CD14-positive monocyte (primary cell): ENCODE measurements around the gene ADM2. TPM values are rescaled to one million over a fixed set of nuclear protein-coding genes. Genes with fewer than 3 reads are reported as not detected.

Source experiments
- DNase-seq, 3 donors: peaks; one replicate each; pipeline ENCODE4 v3.0.0-alpha.2; 2011 to 2022
- H2AFZ ChIP-seq: 2 replicates; pipeline ENCODE4 v1.6.0; 2012; ENCODE audit warnings: mild to moderate bottlenecking, low read depth, low read length, inconsistent platforms; ENCODE audit not compliant: insufficient read depth, poor library complexity, severe bottlenecking
- H3K27ac ChIP-seq, 2 donors: 1 replicate in 1 of 2; 2 replicates in 1 of 2; pipeline ENCODE4 v1.5.1; 2012 to 2013; ENCODE audit warnings: low read length in 2 of 2, control low read depth in 1 of 2, inconsistent platforms in 1 of 2, low read depth in 1 of 2, mild to moderate bottlenecking in 1 of 2
- H3K27me3 ChIP-seq, 2 donors: one replicate each; pipeline versions ENCODE4 v1.6.0 to v1.6.1; 2011 to 2013; ENCODE audit warnings: low read length in 2 of 2; ENCODE audit not compliant: control insufficient read depth in 2 of 2, insufficient read depth in 2 of 2
- H3K36me3 ChIP-seq, 2 donors: replicated peaks in 1 of 2; 1 replicate in 1 of 2; 2 replicates in 1 of 2; pipeline versions ENCODE4 v1.5.1 to v1.6.1; 2012 to 2013; ENCODE audit warnings: low read length in 2 of 2, control low read depth in 1 of 2, inconsistent platforms in 1 of 2, mild to moderate bottlenecking in 1 of 2; ENCODE audit not compliant: insufficient read depth in 2 of 2, control insufficient read depth in 1 of 2
- H3K4me1 ChIP-seq, 2 donors: 1 replicate in 1 of 2; 2 replicates in 1 of 2; pipeline versions ENCODE4 v1.5.1 to v1.6.1; 2012 to 2013; ENCODE audit warnings: low read length in 2 of 2, control low read depth in 1 of 2, inconsistent platforms in 1 of 2, mild to moderate bottlenecking in 1 of 2, moderate library complexity in 1 of 2; ENCODE audit not compliant: insufficient read depth in 2 of 2, control insufficient read depth in 1 of 2
- H3K4me2 ChIP-seq: replicated peaks from 2 replicates; pipeline ENCODE3; 2012; ENCODE audit warnings: low read length, moderate library complexity, mild to moderate bottlenecking; ENCODE audit not compliant: poor library complexity, severe bottlenecking; ENCODE audit errors: extremely low read depth
- H3K4me3 ChIP-seq, 3 experiments: fragments of 200-600 bp in 1 of 3; sonication (generic) in 1 of 3; replicated peaks in 1 of 3; 1 replicate in 2 of 3; 2 replicates in 1 of 3; pipeline ENCODE4 v1.5.1; 2011 to 2013; ENCODE audit warnings: low read length in 3 of 3, mild to moderate bottlenecking in 3 of 3, control low read depth in 2 of 3, low read depth in 2 of 3, inconsistent platforms in 1 of 3, moderate library complexity in 1 of 3
- H3K79me2 ChIP-seq: 2 replicates; pipeline ENCODE4 v1.6.0; 2012; ENCODE audit warnings: mild to moderate bottlenecking, control low read depth, inconsistent platforms, low read length, moderate library complexity; ENCODE audit not compliant: insufficient read depth
- H3K9ac ChIP-seq: 2 replicates; pipeline ENCODE4 v1.6.0; 2017; ENCODE audit warnings: low read length, mild to moderate bottlenecking; ENCODE audit not compliant: insufficient read depth, poor library complexity, severe bottlenecking
- H3K9me3 ChIP-seq, 2 donors: replicated peaks in 1 of 2; 1 replicate in 1 of 2; 2 replicates in 1 of 2; pipeline versions ENCODE4 v1.5.1 to v1.6.1; 2012 to 2013; ENCODE audit warnings: low read length in 2 of 2, control low read depth in 1 of 2; ENCODE audit not compliant: control insufficient read depth in 1 of 2, insufficient read depth in 1 of 2
- H4K20me1 ChIP-seq: 2 replicates; pipeline ENCODE4 v1.6.0; 2012; ENCODE audit warnings: mild to moderate bottlenecking, low read length, control low read depth, moderate library complexity; ENCODE audit not compliant: insufficient read depth
- H3K27ac Mint-ChIP-seq, 7 donors: one replicate each; pipeline ENCODE4 v1.8.0; 2020; ENCODE audit warnings: mild to moderate bottlenecking in 7 of 7, mixed read lengths in 7 of 7, moderate library complexity in 6 of 7, inconsistent platforms in 2 of 7
- H3K27me3 Mint-ChIP-seq, 3 donors: one replicate each; pipeline ENCODE4 v1.8.0; 2021 to 2022; ENCODE audit warnings: low read depth in 3 of 3, mild to moderate bottlenecking in 3 of 3, mixed read lengths in 3 of 3, moderate library complexity in 3 of 3, inconsistent platforms in 1 of 3
- H3K36me3 Mint-ChIP-seq, 2 donors: one replicate each; pipeline ENCODE4 v1.8.0; 2020; ENCODE audit warnings: mixed read lengths in 2 of 2, inconsistent platforms in 1 of 2, mild to moderate bottlenecking in 1 of 2
- H3K4me1 Mint-ChIP-seq: one replicate; pipeline ENCODE4 v1.8.0; 2020; ENCODE audit warnings: mild to moderate bottlenecking, mixed read lengths
- H3K4me3 Mint-ChIP-seq, 2 donors: one replicate each; pipeline ENCODE4 v1.8.0; 2020; ENCODE audit warnings: mild to moderate bottlenecking in 2 of 2, mixed read lengths in 2 of 2, moderate library complexity in 1 of 2
- H3K9me3 Mint-ChIP-seq, 7 donors: one replicate each; pipeline ENCODE4 v1.8.0; 2020 to 2022; ENCODE audit warnings: mixed read lengths in 7 of 7, mild to moderate bottlenecking in 6 of 7, moderate library complexity in 6 of 7, inconsistent platforms in 2 of 7
- WGBS: methylation state at CpG from one replicate; pipeline ENCODE4 v1.1.5; 2013; ENCODE audit warnings: missing lambda C conversion rate; ENCODE audit not compliant: insufficient coverage; 5-methylcytosine and 5-hydroxymethylcytosine counted together
- intact Hi-C, 2 donors: fragments of 100-400 bp; cut with micrococcal nuclease; formaldehyde crosslinking; loops; one replicate each; pipeline versions ENCODE4 v1.15.0 to v1.15.1; 2023
- polyA plus RNA-seq, 3 donors: library from polyadenylated mRNA; depleted of rRNA in 1 of 3; unstranded in 2 of 3; stranded (reverse) in 1 of 3; fragments of 300-500 nt in 2 of 3; fragments of >200 nt in 1 of 3; fragmentation: Illumina TruSeq in 2 of 3; gene quantifications; 1 replicate in 2 of 3; 2 replicates in 1 of 3; pipeline ENCODE4 v1.2.3, GENCODE V29; 2012 to 2021
- TF ChIP-seq, protein P1 (sequence below): fragments of 200-600 bp; IDR thresholded peaks from one replicate; pipeline ENCODE4 v1.8.0; 2022; ENCODE audit warnings: antibody characterized with exemption, mild to moderate bottlenecking

ADM2 gene
- polyA plus RNA-seq, 3 donors: 0.05 TPM; not detected in 2

GRCh38 chr22:50503475-50504145 lies 22.3 kb downstream of the ADM2 start:
- Histone ChIP-seq H3K9ac (no peak overlapping the region), H3K4me2 (no peak overlapping the region), H3K9me3 (no peaks in the 10 kb centered on the region), H3K4me3 (no peak overlapping the region), H3K4me1 (peaks cover 11 to 18% of the 10 kb centered on the region in 2 donors), H4K20me1 (no peaks in the 10 kb centered on the region), H3K36me3 (peaks cover 30 to 36% of the 10 kb centered on the region in 2 donors), H3K27ac (no peak overlapping the region), H3K79me2 (peaks cover 32% of the 10 kb centered on the region), H3K27me3 (no peaks in the 10 kb centered on the region), H2AFZ (no peak overlapping the region)
- over 99% methylated on average over 15 of the region's 26 CpGs for WGBS
- H3K4me1 Mint-ChIP-seq: peaks cover 11% of the 10 kb centered on the region
- H3K27ac Mint-ChIP-seq: no peak overlapping the region
- H3K9me3 Mint-ChIP-seq: no peaks in the 10 kb centered on the region
- H3K27me3 Mint-ChIP-seq: peaks cover 0 to 3% (median 2%) of the 10 kb centered on the region in 3 donors
- H3K36me3 Mint-ChIP-seq: peaks cover 15 to 26% of the 10 kb centered on the region in 2 donors
- H3K4me3 Mint-ChIP-seq: no peak overlapping the region
- intact Hi-C loops: no loop called here
- TF ChIP-seq, protein P1, sequence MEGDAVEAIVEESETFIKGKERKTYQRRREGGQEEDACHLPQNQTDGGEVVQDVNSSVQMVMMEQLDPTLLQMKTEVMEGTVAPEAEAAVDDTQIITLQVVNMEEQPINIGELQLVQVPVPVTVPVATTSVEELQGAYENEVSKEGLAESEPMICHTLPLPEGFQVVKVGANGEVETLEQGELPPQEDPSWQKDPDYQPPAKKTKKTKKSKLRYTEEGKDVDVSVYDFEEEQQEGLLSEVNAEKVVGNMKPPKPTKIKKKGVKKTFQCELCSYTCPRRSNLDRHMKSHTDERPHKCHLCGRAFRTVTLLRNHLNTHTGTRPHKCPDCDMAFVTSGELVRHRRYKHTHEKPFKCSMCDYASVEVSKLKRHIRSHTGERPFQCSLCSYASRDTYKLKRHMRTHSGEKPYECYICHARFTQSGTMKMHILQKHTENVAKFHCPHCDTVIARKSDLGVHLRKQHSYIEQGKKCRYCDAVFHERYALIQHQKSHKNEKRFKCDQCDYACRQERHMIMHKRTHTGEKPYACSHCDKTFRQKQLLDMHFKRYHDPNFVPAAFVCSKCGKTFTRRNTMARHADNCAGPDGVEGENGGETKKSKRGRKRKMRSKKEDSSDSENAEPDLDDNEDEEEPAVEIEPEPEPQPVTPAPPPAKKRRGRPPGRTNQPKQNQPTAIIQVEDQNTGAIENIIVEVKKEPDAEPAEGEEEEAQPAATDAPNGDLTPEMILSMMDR: no peak
- peak in 1 of 3 donors; percentile 7 for DNase-seq

DNA sequence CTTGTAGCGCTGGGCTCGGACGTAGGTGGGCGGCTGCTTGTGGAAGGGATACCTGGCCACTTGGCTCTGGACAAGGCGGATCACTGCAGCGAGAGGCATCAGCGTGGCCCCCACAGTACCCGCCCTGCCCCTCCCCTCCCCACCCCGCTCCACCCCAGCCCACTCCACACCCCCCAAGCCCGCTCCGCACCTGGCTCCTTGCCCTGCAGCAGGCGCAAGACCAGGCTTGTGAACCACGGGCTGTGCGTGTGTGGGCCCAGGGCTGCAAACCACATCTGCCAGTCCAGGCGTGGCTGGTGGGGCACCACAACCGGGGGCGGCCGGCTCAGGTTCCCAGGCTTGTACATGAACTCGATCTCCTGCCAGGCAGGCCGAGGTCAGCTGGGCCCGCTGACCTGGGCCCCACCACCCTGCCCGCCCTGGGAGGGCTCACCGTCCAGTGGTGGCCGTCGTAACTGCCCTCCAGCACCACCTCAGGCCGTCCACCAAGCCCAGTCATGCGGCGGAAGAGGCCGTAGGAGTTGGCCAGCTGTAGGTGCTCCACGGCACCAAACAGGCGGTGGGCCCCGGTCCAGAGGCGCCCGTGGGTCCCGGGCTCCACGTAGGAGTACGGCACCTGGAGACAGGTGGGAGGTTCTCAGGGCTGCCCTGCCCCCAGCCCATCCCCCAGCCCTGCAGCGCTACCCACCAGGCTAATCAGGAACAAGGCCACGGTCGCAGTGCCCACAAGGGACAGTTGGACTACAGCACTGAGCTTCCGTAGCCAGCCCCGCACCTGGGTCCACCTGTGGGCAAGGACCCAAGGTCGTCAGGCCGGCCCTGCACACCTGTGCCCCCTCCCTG lies 23.2 kb downstream of the ADM2 start:
- Histone ChIP-seq H3K27ac (no peak overlapping the region), H3K9me3 (no peaks in the 10 kb centered on the region), H3K27me3 (no peaks in the 10 kb centered on the region), H3K4me3 (no peak overlapping the region), H3K4me1 (peaks cover 19 to 26% of the 10 kb centered on the region in 2 donors), H3K79me2 (peaks cover 41% of the 10 kb centered on the region), H3K36me3 (peaks cover 30 to 36% of the 10 kb centered on the region in 2 donors), H4K20me1 (no peaks in the 10 kb centered on the region), H2AFZ (no peak overlapping the region), H3K4me2 (no peak overlapping the region), H3K9ac (no peak overlapping the region)
- H3K4me3 Mint-ChIP-seq: no peak overlapping the region
- H3K36me3 Mint-ChIP-seq: peaks cover 15 to 26% of the 10 kb centered on the region in 2 donors
- WGBS: 95% methylated on average over 32 of the region's 44 CpGs
- TF ChIP-seq, protein P1: no peak
- H3K4me1 Mint-ChIP-seq: peaks cover 20% of the 10 kb centered on the region
- H3K27me3 Mint-ChIP-seq: peaks cover 0 to 3% (median 2%) of the 10 kb centered on the region in 3 donors
- no peak overlapping the region for H3K27ac Mint-ChIP-seq
- peak in 1 of 3 donors; percentile 5 for DNase-seq
- no peaks in the 10 kb centered on the region for H3K9me3 Mint-ChIP-seq
- intact Hi-C loops: loop anchor here (5.0 kb wide), 3 partner anchors 58 to 123 kb away; partner anchors contain the start of genes ARSA (in 1 of the 2), CHKB (in 1 of the 2) and SYCE3 (in 1 of the 2)
